Liver (tissue), 9 donors: ENCODE results near the gene C1QA. TPM values are rescaled to one million over a fixed set of nuclear protein-coding genes. Genes with fewer than 3 reads are reported as not detected.
"Not testable (repeated sequence)": the region's sequence is repeated elsewhere in the genome, so short reads cannot be mapped to it uniquely, and the experiment has no call there.

Experiments used
- DNase-seq: peaks from one replicate; pipeline ENCODE4 v3.0.0-alpha.2; 2017; ENCODE audit warnings: low spot score
- H3K27ac ChIP-seq, 2 donors: one replicate each; pipeline ENCODE4 v1.7.0; 2013; ENCODE audit warnings: inconsistent platforms in 2 of 2, low read length in 2 of 2, control low read depth in 1 of 2, low read depth in 1 of 2, mild to moderate bottlenecking in 1 of 2
- H3K27me3 ChIP-seq, 4 donors: one replicate each; pipeline versions ENCODE4 v1.6.1 to v1.7.0; 2013; ENCODE audit warnings: low read length in 3 of 4, inconsistent platforms in 1 of 4, mild to moderate bottlenecking in 1 of 4, moderate library complexity in 1 of 4; ENCODE audit not compliant: control insufficient read depth in 4 of 4, insufficient read depth in 4 of 4
- H3K36me3 ChIP-seq, 4 donors: one replicate each; pipeline versions ENCODE4 v1.6.1 to v1.7.0; 2013; ENCODE audit warnings: low read length in 3 of 4, mild to moderate bottlenecking in 3 of 4, low read depth in 1 of 4, moderate library complexity in 1 of 4; ENCODE audit not compliant: control insufficient read depth in 4 of 4, insufficient read depth in 3 of 4
- H3K4me1 ChIP-seq, 4 donors: one replicate each; pipeline versions ENCODE4 v1.6.1 to v1.7.0; 2013; ENCODE audit warnings: low read length in 3 of 4, mild to moderate bottlenecking in 3 of 4, moderate library complexity in 1 of 4; ENCODE audit not compliant: control insufficient read depth in 4 of 4, insufficient read depth in 4 of 4
- H3K4me3 ChIP-seq, 3 donors: one replicate each; pipeline versions ENCODE4 v1.6.1 to v1.7.0; 2013; ENCODE audit warnings: low read length in 3 of 3, control low read depth in 1 of 3, low read depth in 1 of 3, mild to moderate bottlenecking in 1 of 3
- H3K9ac ChIP-seq, 2 donors: one replicate each; pipeline ENCODE4 v1.7.0; 2013; ENCODE audit warnings: low read length in 2 of 2, mild to moderate bottlenecking in 2 of 2, moderate library complexity in 2 of 2, control low read depth in 1 of 2, low read depth in 1 of 2
- H3K9me3 ChIP-seq, 4 donors: one replicate each; pipeline versions ENCODE4 v1.6.1 to v1.7.0; 2013; ENCODE audit warnings: low read length in 3 of 4; ENCODE audit not compliant: control insufficient read depth in 4 of 4
- ATF3 ChIP-seq: IDR thresholded peaks from 2 replicates; pipeline ENCODE4 v1.6.1; 2016; ENCODE audit warnings: antibody characterized with exemption
- EGR1 ChIP-seq, 2 donors: IDR thresholded peaks; 2 replicates each; pipeline ENCODE4 v1.6.1; 2016 to 2018; ENCODE audit warnings: antibody characterized with exemption in 2 of 2, low read depth in 2 of 2
- FOXA1 ChIP-seq: IDR thresholded peaks from 2 replicates; pipeline ENCODE4 v1.6.1; 2016; ENCODE audit warnings: antibody characterized with exemption
- FOXA2 ChIP-seq: IDR thresholded peaks from 2 replicates; pipeline ENCODE4 v1.6.1; 2016; ENCODE audit warnings: antibody characterized with exemption
- HNF4G ChIP-seq: IDR thresholded peaks from 2 replicates; pipeline ENCODE4 v1.6.1; 2016; ENCODE audit warnings: antibody characterized with exemption
- JUND ChIP-seq, 2 donors: IDR thresholded peaks; 2 replicates each; pipeline ENCODE4 v1.6.1; 2016; ENCODE audit warnings: antibody characterized with exemption in 2 of 2
- RAD21 ChIP-seq, 2 donors: IDR thresholded peaks; 2 replicates each; pipeline ENCODE4 v1.6.1; 2016; ENCODE audit warnings: antibody characterized with exemption in 2 of 2, mild to moderate bottlenecking in 2 of 2
- RXRA ChIP-seq, 2 donors: IDR thresholded peaks; 2 replicates each; pipeline ENCODE4 v1.6.1; 2017 to 2018; ENCODE audit warnings: antibody characterized with exemption in 2 of 2, mild to moderate bottlenecking in 1 of 2
- SP1 ChIP-seq: IDR thresholded peaks from 2 replicates; pipeline ENCODE4 v1.6.1; 2018; ENCODE audit warnings: antibody characterized with exemption, mild to moderate bottlenecking
- WGBS: extraction: QIAGEN DNeasy Blood & Tissue Kit; methylation state at CpG from one replicate; pipeline ENCODE4 v1.1.7; 2013; 5-methylcytosine and 5-hydroxymethylcytosine counted together
- polyA plus RNA-seq, 2 donors: library from polyadenylated mRNA; stranded (reverse) in 1 of 2; unstranded in 1 of 2; fragments of 200-250 nt in 1 of 2; fragments of >200 nt in 1 of 2; fragmentation: Nextera tagmentation in 1 of 2; extraction: Ambion mirVana in 1 of 2; gene quantifications; one replicate each; pipeline versions ENCODE4 v1.2.1 to v1.2.3, GENCODE V29; 2013 to 2015
- total RNA-seq, 2 donors: library from RNA; depleted of rRNA; stranded (reverse); fragments of >200 nt; gene quantifications; one replicate each; pipeline ENCODE4 v1.2.3, GENCODE V29; 2014
- TF ChIP-seq, protein P1 (sequence below): IDR thresholded peaks from 2 replicates; pipeline ENCODE4 v1.6.1; 2016; ENCODE audit warnings: antibody characterized with exemption
- TF ChIP-seq, protein P2 (sequence below): fragments of 150-350 bp; IDR thresholded peaks from 2 replicates; pipeline ENCODE4 v1.5.1; 2017; ENCODE audit warnings: improper control_type of control experiment, low read depth, low read length; ENCODE audit not compliant: missing input control
- donor health status: healthy.
- donor health status: healthy.
- donor health status: healthy.
- donor health status: healthy.
- donor health status: healthy.

The C1QA gene
- total and polyA plus RNA-seq, 4 donors = 73.0 to 243 (median 94.6) TPM

DNA sequence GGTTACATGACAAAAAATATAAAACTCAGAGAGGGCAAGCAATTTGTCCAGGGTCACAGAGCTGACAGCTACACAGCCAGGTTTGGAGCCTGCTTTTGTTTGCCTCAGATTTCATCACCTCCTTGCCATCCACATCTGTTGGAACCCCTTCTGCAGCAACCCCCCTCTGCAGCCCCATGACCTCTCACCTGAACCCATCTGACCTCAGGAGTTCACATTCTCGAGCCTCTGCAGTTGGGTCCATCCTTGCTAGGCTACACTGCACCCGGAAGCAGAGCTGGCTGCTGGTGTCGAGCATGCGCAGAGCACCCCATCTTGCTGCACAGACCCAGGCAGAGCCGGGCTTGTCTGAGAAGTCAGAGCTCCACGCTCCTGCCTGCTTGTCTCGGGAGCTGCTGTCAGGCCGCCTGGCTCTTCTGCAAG, 26.6 kb downstream of the C1QA start:
- H3K27me3 ChIP-seq = no peaks in the 10 kb centered on the region
- no peaks in the 10 kb centered on the region for H3K4me1 ChIP-seq
- no peak for DNase-seq
- no peak overlapping the region for H3K9ac ChIP-seq
- WGBS = 71% methylated on average over 8 of the region's 8 CpGs
- H3K4me3 ChIP-seq = no peak overlapping the region
- no peaks in the 10 kb centered on the region for H3K36me3 ChIP-seq
- H3K9me3 ChIP-seq = no peaks in the 10 kb centered on the region
- no peak overlapping the region for H3K27ac ChIP-seq
- TF ChIP-seq, protein P1, sequence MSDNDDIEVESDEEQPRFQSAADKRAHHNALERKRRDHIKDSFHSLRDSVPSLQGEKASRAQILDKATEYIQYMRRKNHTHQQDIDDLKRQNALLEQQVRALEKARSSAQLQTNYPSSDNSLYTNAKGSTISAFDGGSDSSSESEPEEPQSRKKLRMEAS = no peak
- no peak for TF ChIP-seq RAD21 (IDR thresholded peaks at IDR 0.05)
- no peak for TF ChIP-seq FOXA2
- no peak for TF ChIP-seq JUND (IDR thresholded peaks at IDR 0.05)

GRCh38 chr1:22665752-22666151, 29.3 kb downstream of the C1QA start:
- Histone ChIP-seq H3K36me3 (no peaks in the 10 kb centered on the region), H3K27ac (no peak overlapping the region), H3K4me3 (no peak overlapping the region), H3K27me3 (peaks cover 0 to 3% (median 0%) of the 10 kb centered on the region in 4 donors), H3K9ac (no peak overlapping the region), H3K9me3 (no peaks in the 10 kb centered on the region), H3K4me1 (no peaks in the 10 kb centered on the region)
- TF ChIP-seq, protein P2, sequence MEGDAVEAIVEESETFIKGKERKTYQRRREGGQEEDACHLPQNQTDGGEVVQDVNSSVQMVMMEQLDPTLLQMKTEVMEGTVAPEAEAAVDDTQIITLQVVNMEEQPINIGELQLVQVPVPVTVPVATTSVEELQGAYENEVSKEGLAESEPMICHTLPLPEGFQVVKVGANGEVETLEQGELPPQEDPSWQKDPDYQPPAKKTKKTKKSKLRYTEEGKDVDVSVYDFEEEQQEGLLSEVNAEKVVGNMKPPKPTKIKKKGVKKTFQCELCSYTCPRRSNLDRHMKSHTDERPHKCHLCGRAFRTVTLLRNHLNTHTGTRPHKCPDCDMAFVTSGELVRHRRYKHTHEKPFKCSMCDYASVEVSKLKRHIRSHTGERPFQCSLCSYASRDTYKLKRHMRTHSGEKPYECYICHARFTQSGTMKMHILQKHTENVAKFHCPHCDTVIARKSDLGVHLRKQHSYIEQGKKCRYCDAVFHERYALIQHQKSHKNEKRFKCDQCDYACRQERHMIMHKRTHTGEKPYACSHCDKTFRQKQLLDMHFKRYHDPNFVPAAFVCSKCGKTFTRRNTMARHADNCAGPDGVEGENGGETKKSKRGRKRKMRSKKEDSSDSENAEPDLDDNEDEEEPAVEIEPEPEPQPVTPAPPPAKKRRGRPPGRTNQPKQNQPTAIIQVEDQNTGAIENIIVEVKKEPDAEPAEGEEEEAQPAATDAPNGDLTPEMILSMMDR = peak; percentile 11
- no peak for TF ChIP-seq RXRA (IDR thresholded peaks at IDR 0.05)
- TF ChIP-seq RAD21 (IDR thresholded peaks at IDR 0.05) = peak; percentile 27 to 30
- no peak for DNase-seq
- WGBS = 62% methylated on average over 7 of the region's 7 CpGs

- TF ChIP-seq FOXA2 (no peak), HNF4G (no peak), RXRA (IDR thresholded peaks at IDR 0.05) (no peak), SP1 (no peak), JUND (IDR thresholded peaks at IDR 0.05) (no peak), ATF3 (no peak), FOXA1 (no peak), EGR1 (IDR thresholded peaks at IDR 0.05; ENCODE audit: low read depth in 2 of 2) (no peak)
- H3K27me3 ChIP-seq = peaks cover 0 to 3% (median 0%) of the 10 kb centered on the region in 4 donors
- WGBS = 72% methylated on average over 2 of the region's 2 CpGs
- no peaks in the 10 kb centered on the region for H3K9me3 ChIP-seq
- no peaks in the 10 kb centered on the region for H3K36me3 ChIP-seq
- no peak overlapping the region for H3K4me3 ChIP-seq
- no peaks in the 10 kb centered on the region for H3K4me1 ChIP-seq
- DNase-seq = no peak
- H3K27ac ChIP-seq = no peak overlapping the region
- no peak overlapping the region for H3K9ac ChIP-seq
Observed at GRCh38 chr1:22666412-22666811, 30.0 kb downstream of the C1QA start.

DNA sequence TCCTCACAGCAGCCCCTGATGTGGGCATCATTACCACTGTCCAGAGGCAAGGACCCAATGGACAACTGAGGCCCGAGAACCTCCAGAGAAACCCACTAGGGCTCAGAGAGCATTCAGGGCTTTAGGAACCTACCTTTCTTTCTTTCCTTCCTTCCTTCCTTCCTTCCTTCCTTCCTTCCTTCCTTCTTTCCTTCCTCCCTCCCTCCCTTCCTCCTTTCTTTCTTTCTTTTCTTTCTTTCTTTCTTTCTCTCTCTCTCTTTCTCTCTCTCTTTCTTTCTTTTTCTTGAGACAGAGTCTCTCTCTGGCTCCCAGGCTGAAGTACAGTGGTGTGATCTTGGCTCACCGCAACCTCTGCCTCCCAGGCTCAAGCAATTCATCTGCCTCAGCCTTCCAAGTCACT, 32.4 kb downstream of the C1QA start:
- H3K27me3 ChIP-seq, H3K4me1 ChIP-seq, H3K9ac ChIP-seq, DNase-seq, H3K4me3 ChIP-seq, H3K36me3 ChIP-seq, H3K27ac ChIP-seq, H3K9me3 ChIP-seq: not testable (repeated sequence)
- 93% methylated on average over 2 of the region's 2 CpGs for WGBS
